ENCODE results near the gene PTH. TPM values are rescaled to one million over a fixed set of nuclear protein-coding genes. Genes with fewer than 3 reads are reported as not detected.

Gene PTH
- total RNA-seq, 4 donors from 2014 or later = not detected

- TF ChIP-seq POLR2A (IDR thresholded peaks at IDR 0.05) (no peak), CTCF (IDR thresholded peaks at IDR 0.05) (no peak)
- H3K4me3 ChIP-seq (ENCODE audit: low read depth, poor library complexity, severe bottlenecking) = no peak overlapping the region
- intact Hi-C loops (cut with DNase I; ENCODE audit: low total_unique reads) = no loop called here
- 95 to 98% methylated on average over 2 of the region's 2 CpGs for WGBS, 2 donors
- no peak for DNase-seq (ENCODE audit: low spot score in 2 of 2)
Measured at GRCh38 chr11:13445588-13445987, 50.2 kb downstream of the PTH start.

Other genes starting within 250 kb of the PTH start
- gene BMAL1, start 218.2 kb downstream of the PTH start, total RNA-seq = 100 to 1,000 TPM in 1 of 4 donors, 10 to 100 TPM in 3; 34.8 to 132 (median 61.5) TPM
- 10 to 100 TPM; 32.2 to 41.0 (median 35.7) TPM for gene BTBD10, start 32.8 kb downstream of the PTH start, total RNA-seq
- gene FAR1, start 172.7 kb upstream of the PTH start, total RNA-seq = 10 to 100 TPM in 3 of 4 donors, 1 to 10 TPM in 1; 8.0 to 17.0 (median 13.5) TPM

All from lower leg skin (tissue), 4 donors.